HG03103 (cell line): ENCODE measurements around the gene PKD1L1.

Experiments
- ATAC-seq: cut with Tn5 transposase; IDR thresholded peaks from one replicate; pipeline ENCODE4 v1.9.1; 2021; ENCODE audit warnings: low read depth; ENCODE audit not compliant: unreplicated experiment

Gene PKD1L1

GRCh38 chr7:47743965-47744591 lies 204.2 kb downstream of the PKD1L1 start:
- ATAC-seq = no peak

GRCh38 chr7:47741984-47742383 lies 206.3 kb downstream of the PKD1L1 start:
- no peak for ATAC-seq

DNA sequence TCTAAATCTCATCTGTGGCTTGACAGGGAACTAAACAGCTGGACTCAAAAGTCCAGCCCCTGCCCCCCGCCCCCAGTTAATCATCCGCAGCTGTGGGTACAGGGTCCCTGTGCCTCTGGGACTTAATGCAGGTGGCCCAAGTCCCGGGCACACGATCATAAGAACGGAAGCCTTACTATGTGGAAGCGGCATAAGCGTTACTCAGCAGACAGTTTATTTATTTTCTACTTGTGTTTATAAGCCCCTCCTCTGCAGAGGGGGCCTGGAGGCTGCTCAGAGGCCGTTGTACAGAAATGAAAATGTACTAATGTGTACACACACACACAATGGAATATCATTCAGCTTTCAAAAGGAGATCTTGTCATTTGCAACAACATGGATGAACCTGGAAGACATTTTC lies 208.4 kb downstream of the PKD1L1 start:
- no peak for ATAC-seq

GRCh38 chr7:47739301-47739875 lies 208.9 kb downstream of the PKD1L1 start:
- ATAC-seq = no peak

DNA sequence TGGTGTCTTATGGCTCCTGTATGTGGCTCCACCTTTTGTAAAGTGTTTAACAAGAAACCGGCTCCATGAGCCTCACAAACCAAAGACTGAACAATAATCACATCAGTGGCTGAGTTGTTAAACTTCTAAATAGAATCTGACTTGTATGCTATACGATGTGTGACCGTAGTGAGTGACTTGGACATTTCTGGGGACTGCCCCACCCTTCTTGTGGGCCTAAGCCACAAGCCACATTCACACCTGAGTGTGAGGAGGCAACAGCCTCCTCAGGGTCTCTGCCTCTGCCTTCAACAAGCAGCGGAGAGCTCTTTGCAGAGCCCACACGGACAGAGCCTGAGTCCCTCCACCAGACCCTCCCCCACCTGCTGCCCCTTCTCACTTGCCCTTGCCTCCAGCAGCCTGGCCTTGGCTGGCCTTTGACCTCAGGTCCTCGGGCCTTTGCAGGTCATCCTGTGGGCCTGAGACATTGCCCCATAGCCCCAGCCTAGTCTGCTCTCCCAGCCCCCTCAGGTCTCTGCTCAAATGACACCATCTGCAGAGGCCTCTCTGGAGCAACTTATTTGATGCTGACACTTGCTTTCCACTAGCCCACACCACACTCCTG lies 209.6 kb downstream of the PKD1L1 start:
- ATAC-seq = peak; percentile 78

GRCh38 chr7:47737601-47738000 lies 210.7 kb downstream of the PKD1L1 start:
- no peak for ATAC-seq

GRCh38 chr7:47735431-47736345 lies 212.6 kb downstream of the PKD1L1 start:
- ATAC-seq = no peak

- ATAC-seq = no peak
These were observed 213.3 kb downstream of the PKD1L1 start for GRCh38 chr7:47734949-47735291.

- no peak for ATAC-seq
These were observed 213.8 kb downstream of the PKD1L1 start for GRCh38 chr7:47734287-47734948.

DNA sequence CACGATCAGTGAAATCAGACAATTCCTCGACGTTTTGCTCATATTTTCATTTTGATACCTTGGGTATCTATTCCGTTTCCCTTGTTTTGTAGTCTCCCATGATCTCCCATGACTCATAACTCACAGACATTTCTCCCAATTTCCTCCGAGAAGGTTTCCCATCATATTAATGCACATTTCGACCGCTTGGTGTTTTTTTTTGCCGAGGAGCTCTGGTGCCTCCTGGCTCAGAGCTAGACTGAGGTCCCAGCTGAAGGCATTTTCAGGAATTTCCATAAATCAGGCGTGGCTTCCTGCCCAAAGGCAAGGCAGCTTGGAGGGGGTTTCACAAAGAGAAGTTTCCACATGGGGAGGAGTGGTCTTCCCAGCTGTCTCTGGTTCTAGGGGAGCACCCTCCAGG lies 218.1 kb downstream of the PKD1L1 start:
- no peak for ATAC-seq

GRCh38 chr7:47726047-47726726 lies 222.1 kb downstream of the PKD1L1 start:
- ATAC-seq = no peak

GRCh38 chr7:47725031-47725780 lies 223.1 kb downstream of the PKD1L1 start:
- ATAC-seq = no peak
